Calu3 (cell line): ENCODE measurements around the gene FAM193A. TPM values are rescaled to one million over a fixed set of nuclear protein-coding genes. Genes with fewer than 3 reads are reported as not detected.

Experiments
- BruUV-seq: library from RNA; stranded (reverse); fragments of 400-500 nt; replicated peaks from 2 replicates; lab custom pipeline; 2021; lab: Mats Ljungman, UMichigan
- CTCF ChIA-PET: fragments of 300-600 bp; sonication (Branson Sonifier 250); formaldehyde crosslinking; loops from one replicate; lab custom pipeline; 2022; ENCODE audit warnings: antibody characterized with exemption; lab: Charles Lee
- DNase-seq: peaks from one replicate; pipeline ENCODE4 v3.0.0; 2022
- H3K27ac Mint-ChIP-seq: one replicate; pipeline ENCODE4 v1.8.0; 2022; ENCODE audit warnings: mixed read lengths; ENCODE audit not compliant: unreplicated experiment
- H3K27me3 Mint-ChIP-seq: one replicate; pipeline ENCODE4 v1.8.0; 2022; ENCODE audit warnings: mixed read lengths; ENCODE audit not compliant: unreplicated experiment
- H3K36me3 Mint-ChIP-seq: one replicate; pipeline ENCODE4 v1.8.0; 2022; ENCODE audit warnings: mild to moderate bottlenecking, moderate library complexity, mixed read lengths; ENCODE audit not compliant: insufficient read depth, unreplicated experiment
- H3K4me1 Mint-ChIP-seq: one replicate; pipeline ENCODE4 v1.8.0; 2022; ENCODE audit warnings: mild to moderate bottlenecking, low read depth, mixed read lengths; ENCODE audit not compliant: unreplicated experiment
- H3K4me3 Mint-ChIP-seq: one replicate; pipeline ENCODE4 v1.8.0; 2022; ENCODE audit warnings: mild to moderate bottlenecking, low read depth, moderate library complexity, mixed read lengths; ENCODE audit not compliant: unreplicated experiment
- H3K9me3 Mint-ChIP-seq: one replicate; pipeline ENCODE4 v1.8.0; 2022; ENCODE audit warnings: low read depth, mixed read lengths; ENCODE audit not compliant: unreplicated experiment
- CTCF ChIP-seq: fragments of 200-600 bp; IDR thresholded peaks from one replicate; pipeline ENCODE4 v1.8.0; 2022; ENCODE audit warnings: antibody characterized with exemption; ENCODE audit not compliant: unreplicated experiment
- intact Hi-C: fragments of 100-400 bp; cut with micrococcal nuclease; formaldehyde crosslinking; loops from one replicate; pipeline ENCODE4 v1.10.0; 2022; ENCODE audit not compliant: unreplicated experiment
- total RNA-seq: library from RNA; stranded (reverse); gene quantifications from 2 replicates; pipeline ENCODE4 v1.2.3, GENCODE V29; 2022

The FAM193A gene
- total RNA-seq, 1 experiment from 2014 or later = 20.0 TPM

GRCh38 chr4:2651546-2651945 is 115.1 kb downstream of the FAM193A start:
- intact Hi-C loops = no loop called here
- H3K36me3 Mint-ChIP-seq = peaks cover 15% of the 10 kb centered on the region
- no peak for DNase-seq
- no peaks in the 10 kb centered on the region for H3K4me1 Mint-ChIP-seq
- no TSS peak for BruUV-seq
- CTCF ChIA-PET = no interaction called here
- no peaks in the 10 kb centered on the region for H3K9me3 Mint-ChIP-seq
- no peak for TF ChIP-seq CTCF
- no peak overlapping the region for H3K27ac Mint-ChIP-seq
- H3K4me3 Mint-ChIP-seq = no peak overlapping the region
- no peaks in the 10 kb centered on the region for H3K27me3 Mint-ChIP-seq

- CTCF ChIA-PET = no interaction called here
- no peaks in the 10 kb centered on the region for H3K4me1 Mint-ChIP-seq
- TF ChIP-seq CTCF = no peak
- DNase-seq = no peak
- BruUV-seq = no TSS peak
- H3K27ac Mint-ChIP-seq = no peak overlapping the region
- no peak overlapping the region for H3K4me3 Mint-ChIP-seq
- intact Hi-C loops = no loop called here
- peaks cover 15% of the 10 kb centered on the region for H3K36me3 Mint-ChIP-seq
- no peaks in the 10 kb centered on the region for H3K27me3 Mint-ChIP-seq
- no peaks in the 10 kb centered on the region for H3K9me3 Mint-ChIP-seq
These were observed 115.6 kb downstream of the FAM193A start for GRCh38 chr4:2651998-2652397.

- H3K4me1 Mint-ChIP-seq = no peaks in the 10 kb centered on the region
- H3K36me3 Mint-ChIP-seq = peaks cover 9% of the 10 kb centered on the region
- no peaks in the 10 kb centered on the region for H3K27me3 Mint-ChIP-seq
- no peak for DNase-seq
- no peak overlapping the region for H3K27ac Mint-ChIP-seq
- BruUV-seq = no TSS peak
- no peak overlapping the region for H3K4me3 Mint-ChIP-seq
- TF ChIP-seq CTCF = no peak
- CTCF ChIA-PET = no interaction called here
- intact Hi-C loops = no loop called here
- no peaks in the 10 kb centered on the region for H3K9me3 Mint-ChIP-seq
These were observed 116.1 kb downstream of the FAM193A start for GRCh38 chr4:2652415-2653160.

- H3K4me1 Mint-ChIP-seq = peaks cover 8% of the 10 kb centered on the region
- peaks cover 6% of the 10 kb centered on the region for H3K36me3 Mint-ChIP-seq
- CTCF ChIA-PET = no interaction called here
- no peak overlapping the region for H3K4me3 Mint-ChIP-seq
- BruUV-seq = no TSS peak
- intact Hi-C loops = no loop called here
- no peak for TF ChIP-seq CTCF
- no peak overlapping the region for H3K27ac Mint-ChIP-seq
- H3K9me3 Mint-ChIP-seq = no peaks in the 10 kb centered on the region
- H3K27me3 Mint-ChIP-seq = no peaks in the 10 kb centered on the region
- DNase-seq = no peak
These were observed 124.3 kb downstream of the FAM193A start for GRCh38 chr4:2660596-2661211.
